Right lobe of liver (tissue), 4 donors: ENCODE results near the gene HIF1A.

ENCODE experiments used
- POLR2A ChIP-seq: fragments of 450-650 bp; IDR thresholded peaks from one replicate; pipeline ENCODE4 v1.6.1; 2017; ENCODE audit warnings: antibody characterized with exemption, mild to moderate bottlenecking
- TF ChIP-seq, protein P1 (sequence below), 4 donors: fragments of 200-600 bp in 3 of 4; fragments of 450-650 bp in 1 of 4; IDR thresholded peaks; one replicate each; pipeline versions ENCODE4 v1.5.1 to v1.8.0; 2016 to 2022; ENCODE audit warnings: antibody characterized with exemption in 4 of 4, mild to moderate bottlenecking in 2 of 4
- donor health status: DM: no; HTN: no; CAD: no.
- donor health status: DM: no; HTN: no; CAD: no.
- donor health status: DM: no; HTN: yes; CAD: no.

DNA sequence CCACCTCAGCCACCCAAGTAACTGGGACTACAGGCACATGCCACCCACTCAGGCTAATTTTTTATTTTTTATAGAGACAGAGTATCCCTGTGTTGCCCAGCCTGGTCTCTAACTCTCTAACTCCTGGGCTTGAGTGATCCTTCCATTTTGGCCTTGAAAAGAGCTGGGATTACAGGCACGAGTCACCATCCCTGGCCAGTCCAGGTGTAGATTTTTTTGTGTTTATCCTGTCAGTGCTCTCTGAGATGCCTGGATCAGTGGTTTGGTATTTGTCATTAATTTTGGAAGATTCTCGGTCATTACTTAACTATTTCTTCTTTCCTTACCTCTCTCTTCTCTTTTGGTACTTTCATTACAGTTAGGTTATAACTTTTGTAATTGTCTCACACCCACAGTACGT is 5.3 kb upstream of the HIF1A start:
- TF ChIP-seq, protein P1, sequence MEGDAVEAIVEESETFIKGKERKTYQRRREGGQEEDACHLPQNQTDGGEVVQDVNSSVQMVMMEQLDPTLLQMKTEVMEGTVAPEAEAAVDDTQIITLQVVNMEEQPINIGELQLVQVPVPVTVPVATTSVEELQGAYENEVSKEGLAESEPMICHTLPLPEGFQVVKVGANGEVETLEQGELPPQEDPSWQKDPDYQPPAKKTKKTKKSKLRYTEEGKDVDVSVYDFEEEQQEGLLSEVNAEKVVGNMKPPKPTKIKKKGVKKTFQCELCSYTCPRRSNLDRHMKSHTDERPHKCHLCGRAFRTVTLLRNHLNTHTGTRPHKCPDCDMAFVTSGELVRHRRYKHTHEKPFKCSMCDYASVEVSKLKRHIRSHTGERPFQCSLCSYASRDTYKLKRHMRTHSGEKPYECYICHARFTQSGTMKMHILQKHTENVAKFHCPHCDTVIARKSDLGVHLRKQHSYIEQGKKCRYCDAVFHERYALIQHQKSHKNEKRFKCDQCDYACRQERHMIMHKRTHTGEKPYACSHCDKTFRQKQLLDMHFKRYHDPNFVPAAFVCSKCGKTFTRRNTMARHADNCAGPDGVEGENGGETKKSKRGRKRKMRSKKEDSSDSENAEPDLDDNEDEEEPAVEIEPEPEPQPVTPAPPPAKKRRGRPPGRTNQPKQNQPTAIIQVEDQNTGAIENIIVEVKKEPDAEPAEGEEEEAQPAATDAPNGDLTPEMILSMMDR (IDR thresholded peaks at IDR 0.05), result no peak
- no peak for TF ChIP-seq POLR2A
